Hepatocyte (in vitro differentiated cells): ENCODE data around the gene TMEM131.

Source experiments
- EZH2 ChIP-seq: fragments of 200-600 bp; sonication (generic); IDR thresholded peaks from 2 replicates; pipeline ENCODE4 v1.6.1; 2016; ENCODE audit warnings: antibody characterized with exemption, mild to moderate bottlenecking, borderline replicate concordance
- EZH2phosphoT487 ChIP-seq: fragments of 200-600 bp; sonication (generic); IDR thresholded peaks from one replicate; pipeline ENCODE4 v1.6.1; 2018; ENCODE audit warnings: antibody characterized with exemption, mild to moderate bottlenecking, low read depth, moderate library complexity; ENCODE audit not compliant: unreplicated experiment, severe bottlenecking
- TF ChIP-seq, protein P1 (sequence below): fragments of 200-600 bp; sonication (generic); IDR thresholded peaks from 2 replicates; pipeline ENCODE4 v1.5.1; 2016; ENCODE audit warnings: antibody characterized with exemption, mild to moderate bottlenecking; ENCODE audit not compliant: poor library complexity

DNA sequence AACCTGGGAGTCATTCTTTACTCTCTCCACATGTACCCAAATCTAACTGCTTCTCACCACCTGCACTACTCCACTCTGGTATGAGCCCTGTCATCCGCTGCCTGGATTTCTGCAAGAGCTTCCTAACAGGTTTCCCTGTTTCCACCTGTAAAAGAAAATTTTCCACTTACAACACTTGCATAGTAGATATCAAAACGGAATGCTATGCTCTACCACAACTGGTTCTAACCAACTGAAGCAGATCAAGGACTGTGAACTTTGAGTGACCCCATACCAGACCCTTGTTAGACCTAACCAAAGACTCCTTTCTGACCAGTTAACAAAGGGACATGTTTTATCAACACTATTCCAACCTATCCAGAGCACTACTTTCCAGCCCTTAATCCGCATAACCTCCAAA is 3.8 kb upstream of the TMEM131 start:
- TF ChIP-seq, protein P1, sequence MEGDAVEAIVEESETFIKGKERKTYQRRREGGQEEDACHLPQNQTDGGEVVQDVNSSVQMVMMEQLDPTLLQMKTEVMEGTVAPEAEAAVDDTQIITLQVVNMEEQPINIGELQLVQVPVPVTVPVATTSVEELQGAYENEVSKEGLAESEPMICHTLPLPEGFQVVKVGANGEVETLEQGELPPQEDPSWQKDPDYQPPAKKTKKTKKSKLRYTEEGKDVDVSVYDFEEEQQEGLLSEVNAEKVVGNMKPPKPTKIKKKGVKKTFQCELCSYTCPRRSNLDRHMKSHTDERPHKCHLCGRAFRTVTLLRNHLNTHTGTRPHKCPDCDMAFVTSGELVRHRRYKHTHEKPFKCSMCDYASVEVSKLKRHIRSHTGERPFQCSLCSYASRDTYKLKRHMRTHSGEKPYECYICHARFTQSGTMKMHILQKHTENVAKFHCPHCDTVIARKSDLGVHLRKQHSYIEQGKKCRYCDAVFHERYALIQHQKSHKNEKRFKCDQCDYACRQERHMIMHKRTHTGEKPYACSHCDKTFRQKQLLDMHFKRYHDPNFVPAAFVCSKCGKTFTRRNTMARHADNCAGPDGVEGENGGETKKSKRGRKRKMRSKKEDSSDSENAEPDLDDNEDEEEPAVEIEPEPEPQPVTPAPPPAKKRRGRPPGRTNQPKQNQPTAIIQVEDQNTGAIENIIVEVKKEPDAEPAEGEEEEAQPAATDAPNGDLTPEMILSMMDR = no peak
- no peak for TF ChIP-seq EZH2
- no peak for TF ChIP-seq EZH2phosphoT487
